Measurements from ENCODE around the gene ADGRG3.

Gene ADGRG3

GRCh38 chr16:57630931-57631845 is 36.9 kb upstream of the ADGRG3 start:
- no peak for DNase-seq

- DNase-seq = no peak
Measured at GRCh38 chr16:57632568-57632967, 35.5 kb upstream of the ADGRG3 start.

- DNase-seq = no peak
Measured at GRCh38 chr16:57633383-57634064, 34.6 kb upstream of the ADGRG3 start.

DNA sequence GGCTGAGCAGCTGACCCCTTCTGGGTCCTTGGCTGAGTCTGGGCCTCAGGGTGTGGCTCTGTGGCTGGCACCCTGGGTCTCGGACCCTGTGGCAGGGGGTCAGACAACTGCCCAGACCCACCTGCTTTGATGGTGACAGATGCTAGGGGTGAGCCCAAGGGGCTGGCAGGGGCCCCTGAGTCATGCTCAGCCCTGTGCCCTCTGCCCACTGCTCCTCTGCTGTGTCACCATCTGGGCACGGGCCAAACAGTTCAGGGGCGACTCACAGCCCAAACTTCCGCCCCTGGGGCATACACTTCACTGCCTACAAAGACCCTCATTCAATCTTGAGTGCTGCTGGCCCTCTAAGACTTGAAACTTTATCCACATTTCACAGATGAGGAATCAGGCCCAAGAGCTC is 33.9 kb upstream of the ADGRG3 start:
- no peak for DNase-seq

- no peak for DNase-seq
Measured at GRCh38 chr16:57635266-57636097, 32.6 kb upstream of the ADGRG3 start.

DNA sequence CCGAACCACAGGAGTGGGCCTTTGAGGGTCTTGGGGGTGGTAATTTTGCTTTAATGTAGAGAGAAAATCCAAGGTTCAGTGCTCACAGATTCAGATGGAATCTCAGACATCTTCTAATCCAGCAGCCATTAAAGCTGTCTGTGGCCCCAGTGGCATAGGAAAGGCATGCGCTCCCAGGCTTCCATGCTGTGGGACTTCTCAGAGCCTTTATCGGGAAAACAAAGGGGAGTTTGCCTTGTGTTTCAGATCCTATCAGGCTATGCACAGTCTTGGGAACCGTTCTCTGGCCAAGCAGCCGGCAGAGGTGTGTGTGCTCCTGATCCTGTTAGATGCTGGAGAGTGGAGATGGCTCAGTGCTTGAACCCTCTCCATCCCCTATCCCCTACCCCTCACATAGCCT is 31.9 kb upstream of the ADGRG3 start:
- DNase-seq = no peak

DNA sequence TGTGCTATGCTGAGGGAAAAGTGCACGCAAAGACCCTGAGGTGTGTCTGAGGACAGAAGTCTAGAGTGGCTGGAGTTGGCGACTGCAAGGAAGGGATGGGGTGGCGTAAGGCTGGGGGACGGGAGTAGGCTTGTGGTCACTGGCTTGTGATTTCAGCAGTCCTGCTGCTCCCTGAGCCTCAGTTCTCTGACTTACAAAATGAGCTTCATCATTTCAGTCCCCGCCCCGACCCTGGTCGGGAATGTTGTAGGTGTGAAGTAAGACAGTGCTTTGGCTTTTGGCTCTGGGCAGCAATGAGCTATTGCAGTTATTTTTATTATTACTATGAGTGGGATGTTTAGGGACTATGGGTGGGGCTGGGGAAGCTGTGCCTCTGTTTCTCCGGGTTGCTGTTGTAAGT is 31.1 kb upstream of the ADGRG3 start:
- no peak for DNase-seq

DNA sequence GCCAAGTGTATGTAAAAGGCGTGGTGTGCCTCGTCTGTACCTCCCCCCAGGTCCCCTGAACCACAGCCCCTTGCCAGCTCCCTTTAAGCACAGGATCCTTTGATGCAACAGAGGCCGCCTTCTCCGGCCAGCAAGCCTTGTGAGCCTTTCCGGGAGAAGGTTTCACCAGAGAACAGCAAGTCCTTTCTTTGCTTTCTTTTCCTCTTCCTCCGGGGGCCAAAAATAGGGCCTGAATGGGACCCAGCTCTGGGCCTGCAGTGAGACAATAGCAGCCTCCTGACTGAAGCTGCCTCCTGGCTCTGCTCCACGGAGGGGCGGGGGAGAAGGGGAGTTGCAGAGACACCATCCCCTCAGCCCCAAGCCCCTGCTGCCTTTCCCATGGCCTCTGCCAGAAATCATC is 30.7 kb upstream of the ADGRG3 start:
- DNase-seq = no peak

- no peak for DNase-seq
Measured at GRCh38 chr16:57637965-57638364, 30.1 kb upstream of the ADGRG3 start.

GRCh38 chr16:57638381-57638780 is 29.7 kb upstream of the ADGRG3 start:
- no peak for DNase-seq

GRCh38 chr16:57639172-57639887 is 28.8 kb upstream of the ADGRG3 start:
- peak; percentile 29 for DNase-seq

DNA sequence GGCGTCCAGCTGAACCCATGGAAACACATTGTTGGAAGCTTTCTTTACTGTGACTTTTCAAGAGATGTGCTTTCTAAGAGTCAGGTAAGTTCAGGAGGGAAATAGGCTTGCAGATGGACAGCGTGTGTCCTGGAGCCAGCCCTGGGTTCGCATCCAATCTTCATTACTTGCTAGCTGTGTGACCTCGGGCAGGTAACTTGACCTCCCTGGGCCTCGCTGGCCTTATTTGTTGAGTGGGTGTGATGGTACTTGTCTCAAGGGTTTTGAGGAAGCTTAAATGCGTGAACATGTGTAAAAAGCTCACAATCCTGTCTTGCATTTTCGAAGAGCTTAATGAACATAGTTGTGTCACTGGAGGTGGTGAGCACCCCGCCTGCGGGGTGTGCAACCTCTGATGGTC is 27.9 kb upstream of the ADGRG3 start:
- no peak for DNase-seq

DNA sequence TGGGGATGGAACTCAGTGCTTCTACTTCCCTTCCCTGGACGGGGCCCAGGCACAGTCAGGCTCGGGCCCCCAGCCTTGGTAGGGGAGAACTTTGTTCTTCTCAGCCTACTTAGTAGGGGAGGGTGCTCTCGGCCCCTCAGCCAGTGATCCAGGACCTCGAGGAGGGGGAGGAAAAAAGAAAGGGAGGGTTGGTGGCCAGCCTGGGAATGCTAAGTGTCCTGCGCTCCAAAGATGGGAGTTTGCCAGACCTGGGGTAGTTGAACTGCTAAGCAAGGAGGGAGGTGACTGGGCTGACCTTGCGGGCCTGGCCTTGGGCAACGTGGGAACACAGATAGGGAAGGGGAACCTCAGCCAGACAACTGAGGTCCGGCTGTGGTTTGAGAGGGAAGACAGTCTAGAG is 27.5 kb upstream of the ADGRG3 start:
- DNase-seq = no peak

DNA sequence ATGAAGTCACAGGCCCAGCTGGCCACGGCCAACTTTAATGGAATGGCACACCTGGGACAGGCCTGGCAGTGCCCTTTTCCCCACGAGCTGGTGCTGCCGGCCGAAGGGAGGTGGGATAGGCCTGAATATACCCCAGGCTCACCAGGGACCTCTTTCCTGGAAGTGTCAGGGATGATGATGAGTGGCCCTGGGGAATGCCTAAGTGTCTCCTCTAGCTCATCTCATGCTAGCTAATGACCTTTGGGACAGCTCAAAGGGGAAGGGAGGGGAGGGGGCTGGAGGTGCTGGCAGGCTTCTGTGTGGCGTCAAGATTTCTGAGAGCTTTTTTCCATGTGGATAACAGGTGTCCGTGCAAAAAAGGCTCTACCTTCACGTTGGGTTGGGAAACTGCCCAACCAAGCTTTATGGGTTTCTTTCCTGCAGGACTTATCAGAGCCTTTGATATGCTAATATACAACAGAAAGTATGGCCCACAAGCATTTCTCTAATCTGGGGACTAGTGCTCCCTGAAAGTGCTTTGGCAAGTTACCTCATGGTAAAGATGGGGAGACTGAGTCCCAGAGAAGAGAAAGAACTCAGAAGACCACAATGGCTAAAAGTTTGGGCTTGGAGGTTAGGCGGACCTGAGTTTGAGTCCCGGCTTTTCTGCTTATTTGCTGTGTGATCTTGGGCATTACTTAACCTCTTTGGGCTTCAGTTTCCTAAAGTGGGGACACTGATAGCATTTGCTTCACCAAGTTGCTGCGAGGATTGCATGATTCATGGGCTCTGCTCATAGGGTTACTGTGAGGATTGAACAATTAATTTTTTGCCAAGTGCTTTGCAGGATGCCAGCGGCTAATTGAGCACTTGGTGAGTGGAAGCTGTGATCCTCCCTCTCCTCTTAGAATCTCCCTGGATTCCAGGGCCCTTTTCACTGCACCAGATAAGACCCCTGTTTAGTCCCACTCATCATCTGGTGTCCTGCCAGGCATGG is 25.7 kb upstream of the ADGRG3 start:
- DNase-seq = no peak

- no peak for DNase-seq
Measured at GRCh38 chr16:57643147-57643874, 24.8 kb upstream of the ADGRG3 start.

DNA sequence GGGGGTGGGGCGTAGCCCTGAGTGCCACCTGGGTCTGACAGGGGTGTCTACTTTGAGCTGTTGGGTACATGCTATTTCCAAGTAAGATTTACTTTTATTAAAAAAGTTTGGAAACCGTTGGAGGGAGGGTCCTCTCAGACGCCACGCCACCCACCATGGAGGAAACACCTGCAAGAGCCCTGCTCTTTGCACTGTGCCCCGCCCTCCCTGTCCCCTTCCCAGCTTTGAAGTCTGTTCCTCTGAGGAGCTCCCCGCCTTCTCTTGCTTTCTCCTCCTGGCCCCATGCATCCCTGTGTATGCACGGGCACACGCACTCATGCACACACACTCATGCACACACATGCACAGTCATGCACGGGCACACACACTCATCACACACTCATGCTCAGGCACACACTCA is 24.2 kb upstream of the ADGRG3 start:
- no peak for DNase-seq

DNA sequence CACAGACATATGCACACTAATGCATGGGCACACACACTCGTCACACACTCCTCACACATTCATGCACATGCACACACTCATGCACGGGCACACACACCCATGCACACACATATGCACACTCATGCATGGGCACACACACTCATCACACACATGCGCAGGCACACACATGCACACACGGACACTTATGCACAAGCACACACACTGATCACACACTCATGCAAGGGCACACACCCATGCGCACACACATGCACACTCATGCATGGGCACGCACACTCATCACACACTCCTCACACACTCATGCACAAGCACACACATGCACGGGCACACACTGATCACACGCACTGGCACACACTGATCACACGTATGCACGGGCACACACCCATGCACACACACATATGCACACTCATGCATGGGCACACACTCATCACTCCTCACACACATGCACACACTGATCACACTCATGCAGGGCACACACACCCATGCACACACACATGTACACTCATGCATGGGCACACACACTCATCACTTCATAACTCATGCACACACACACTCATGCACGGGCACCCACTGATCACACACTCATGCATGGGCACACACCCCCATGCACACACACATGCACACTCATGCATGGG is 23.6 kb upstream of the ADGRG3 start:
- no peak for DNase-seq

DNA sequence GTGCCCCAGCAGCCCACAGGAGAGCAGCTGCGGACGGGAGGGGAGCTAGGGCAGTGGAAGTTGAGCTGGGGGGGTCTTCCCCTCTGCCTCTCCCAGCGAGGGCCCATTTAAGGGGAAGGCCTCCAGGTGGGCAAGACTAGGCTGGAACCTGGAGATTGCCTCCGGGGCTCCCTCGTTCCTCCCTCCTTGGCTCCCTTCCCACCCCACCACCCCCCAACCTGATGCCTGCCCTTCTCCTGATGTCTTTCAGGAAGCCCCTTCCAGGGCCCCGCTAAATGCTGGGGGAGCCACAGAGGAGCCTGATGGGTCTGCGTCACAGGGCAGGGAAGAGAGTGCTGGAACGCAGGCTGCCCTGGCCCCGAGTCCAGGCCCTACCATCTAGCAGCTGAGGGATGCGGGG is 22.9 kb upstream of the ADGRG3 start:
- DNase-seq = no peak

GRCh38 chr16:57645691-57646387 is 22.3 kb upstream of the ADGRG3 start:
- no peak for DNase-seq
